Astrocyte of the cerebellum (primary cell): ENCODE results near the gene POU6F2.

Experiments
- DNase-seq: peaks from one replicate; pipeline ENCODE4 v3.0.0-alpha.2; 2011; ENCODE audit warnings: low read depth
- H3K4me3 ChIP-seq: 2 replicates; pipeline ENCODE4 v1.5.1; 2011; ENCODE audit warnings: mild to moderate bottlenecking, low read depth, low read length, moderate library complexity
- in situ Hi-C: cut with HindIII; loops from 2 replicates; pipeline ENCODE4 v1.10.0; 2017; ENCODE audit warnings: low sequenced_read_pairs
- TF ChIP-seq, protein P1 (sequence below): IDR thresholded peaks from 2 replicates; pipeline ENCODE4 v1.5.1; 2012; ENCODE audit warnings: low read length, low read depth, moderate library complexity, mild to moderate bottlenecking; ENCODE audit errors: missing control alignments

POU6F2 gene

DNA sequence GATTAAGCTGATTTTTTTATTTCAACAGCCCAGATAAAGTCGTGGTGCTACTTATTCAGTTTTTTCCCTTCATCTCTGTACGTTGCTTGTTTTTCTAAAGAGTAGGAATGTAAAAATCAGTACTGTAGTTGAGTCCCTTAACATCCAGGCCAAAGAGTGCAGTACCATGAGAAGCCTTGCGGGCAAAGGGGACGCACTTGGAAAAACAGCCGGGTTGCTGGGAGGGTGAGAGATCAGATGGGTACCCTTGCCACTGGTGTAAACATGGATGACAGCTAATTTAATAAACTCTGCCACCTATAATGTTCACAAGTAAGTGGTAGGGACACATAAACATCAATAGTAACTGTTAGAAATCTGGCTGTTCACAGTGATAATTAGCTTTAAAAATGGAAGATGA is 175.9 kb downstream of the POU6F2 start:
- in situ Hi-C loops: no loop called here
- TF ChIP-seq, protein P1, sequence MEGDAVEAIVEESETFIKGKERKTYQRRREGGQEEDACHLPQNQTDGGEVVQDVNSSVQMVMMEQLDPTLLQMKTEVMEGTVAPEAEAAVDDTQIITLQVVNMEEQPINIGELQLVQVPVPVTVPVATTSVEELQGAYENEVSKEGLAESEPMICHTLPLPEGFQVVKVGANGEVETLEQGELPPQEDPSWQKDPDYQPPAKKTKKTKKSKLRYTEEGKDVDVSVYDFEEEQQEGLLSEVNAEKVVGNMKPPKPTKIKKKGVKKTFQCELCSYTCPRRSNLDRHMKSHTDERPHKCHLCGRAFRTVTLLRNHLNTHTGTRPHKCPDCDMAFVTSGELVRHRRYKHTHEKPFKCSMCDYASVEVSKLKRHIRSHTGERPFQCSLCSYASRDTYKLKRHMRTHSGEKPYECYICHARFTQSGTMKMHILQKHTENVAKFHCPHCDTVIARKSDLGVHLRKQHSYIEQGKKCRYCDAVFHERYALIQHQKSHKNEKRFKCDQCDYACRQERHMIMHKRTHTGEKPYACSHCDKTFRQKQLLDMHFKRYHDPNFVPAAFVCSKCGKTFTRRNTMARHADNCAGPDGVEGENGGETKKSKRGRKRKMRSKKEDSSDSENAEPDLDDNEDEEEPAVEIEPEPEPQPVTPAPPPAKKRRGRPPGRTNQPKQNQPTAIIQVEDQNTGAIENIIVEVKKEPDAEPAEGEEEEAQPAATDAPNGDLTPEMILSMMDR: no peak
- no peak for DNase-seq
- no peak overlapping the region for H3K4me3 ChIP-seq

DNA sequence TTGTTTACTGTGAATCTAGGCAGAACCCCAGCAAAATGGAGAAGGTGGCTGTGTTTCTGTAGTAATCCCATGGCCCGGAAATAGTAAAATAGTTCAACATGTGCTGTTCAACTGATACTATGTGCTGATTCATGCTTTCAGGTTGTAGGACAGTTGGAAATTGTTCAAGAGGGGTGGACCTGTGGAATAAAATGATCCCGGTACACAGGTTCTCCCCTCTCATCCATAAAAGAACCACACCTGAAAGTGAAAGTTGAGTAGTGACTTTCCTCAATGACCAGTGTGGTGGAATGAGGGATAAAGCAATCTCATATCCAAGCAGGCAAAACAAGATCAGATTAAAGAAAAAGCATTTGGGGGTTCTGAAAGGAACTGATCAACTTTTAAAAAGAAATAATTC is 177.1 kb downstream of the POU6F2 start:
- H3K4me3 ChIP-seq: no peak overlapping the region
- in situ Hi-C loops: no loop called here
- TF ChIP-seq, protein P1: no peak
- no peak for DNase-seq

DNA sequence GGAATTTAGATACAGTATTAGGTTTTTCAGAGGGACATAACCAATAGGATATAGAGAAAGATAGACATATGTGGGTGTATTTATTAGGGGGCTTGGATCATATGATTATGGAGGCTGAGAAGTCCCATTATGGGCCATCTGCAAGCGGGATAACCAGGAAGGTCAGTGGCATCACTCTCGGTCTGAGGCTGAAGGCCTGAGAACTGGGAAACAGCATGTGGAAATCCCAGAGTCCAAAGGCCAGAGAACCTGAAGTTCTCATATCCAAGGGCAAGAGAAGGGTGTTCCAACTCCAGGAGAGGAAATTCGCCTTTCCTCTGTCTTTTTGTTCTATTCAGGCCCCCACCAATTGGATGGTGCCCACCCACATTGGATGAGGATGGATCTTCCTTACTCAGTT is 180.7 kb downstream of the POU6F2 start:
- H3K4me3 ChIP-seq: no peak overlapping the region
- in situ Hi-C loops: no loop called here
- TF ChIP-seq, protein P1: no peak
- no peak for DNase-seq

DNA sequence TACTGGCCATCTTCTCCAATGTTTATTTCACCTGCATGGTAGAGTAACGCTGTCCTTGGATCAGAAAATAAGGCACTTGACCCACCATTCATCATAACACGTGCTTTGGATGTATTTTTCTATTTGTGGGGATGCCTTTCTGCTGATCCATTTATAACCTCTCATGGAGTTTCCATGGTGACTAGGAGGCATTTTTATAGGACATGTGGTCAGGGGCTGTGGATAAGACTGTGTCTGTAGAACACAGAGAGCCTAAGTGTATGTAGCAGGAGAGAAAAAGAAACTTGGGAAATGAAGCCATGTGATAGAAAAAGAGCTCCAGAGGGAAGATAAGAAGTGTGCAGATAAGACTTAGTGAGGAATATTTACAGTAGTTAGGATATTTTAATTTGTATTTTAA is 184.2 kb downstream of the POU6F2 start:
- no peak overlapping the region for H3K4me3 ChIP-seq
- in situ Hi-C loops: no loop called here
- TF ChIP-seq, protein P1: no peak
- no peak for DNase-seq

DNA sequence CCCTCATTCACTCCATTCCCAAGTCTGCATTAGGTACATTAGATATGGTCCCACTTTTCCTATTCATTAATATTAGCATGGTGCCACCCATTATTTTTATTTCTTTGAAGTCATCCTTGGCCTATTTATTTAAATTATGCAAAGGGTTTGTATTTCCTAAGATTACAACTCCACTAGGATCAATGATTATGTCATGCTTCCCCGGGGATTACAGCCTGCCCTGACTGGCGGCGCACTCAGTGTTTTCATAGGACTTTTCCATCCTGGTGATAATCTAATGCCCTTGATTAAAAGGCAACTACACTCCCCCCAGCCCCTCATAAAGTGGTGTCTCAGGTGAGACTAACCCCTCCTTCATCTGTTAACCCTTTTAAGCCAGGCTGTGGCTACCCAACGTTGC is 187.2 kb downstream of the POU6F2 start:
- no peak overlapping the region for H3K4me3 ChIP-seq
- TF ChIP-seq, protein P1: no peak
- in situ Hi-C loops: no loop called here
- DNase-seq: no peak

DNA sequence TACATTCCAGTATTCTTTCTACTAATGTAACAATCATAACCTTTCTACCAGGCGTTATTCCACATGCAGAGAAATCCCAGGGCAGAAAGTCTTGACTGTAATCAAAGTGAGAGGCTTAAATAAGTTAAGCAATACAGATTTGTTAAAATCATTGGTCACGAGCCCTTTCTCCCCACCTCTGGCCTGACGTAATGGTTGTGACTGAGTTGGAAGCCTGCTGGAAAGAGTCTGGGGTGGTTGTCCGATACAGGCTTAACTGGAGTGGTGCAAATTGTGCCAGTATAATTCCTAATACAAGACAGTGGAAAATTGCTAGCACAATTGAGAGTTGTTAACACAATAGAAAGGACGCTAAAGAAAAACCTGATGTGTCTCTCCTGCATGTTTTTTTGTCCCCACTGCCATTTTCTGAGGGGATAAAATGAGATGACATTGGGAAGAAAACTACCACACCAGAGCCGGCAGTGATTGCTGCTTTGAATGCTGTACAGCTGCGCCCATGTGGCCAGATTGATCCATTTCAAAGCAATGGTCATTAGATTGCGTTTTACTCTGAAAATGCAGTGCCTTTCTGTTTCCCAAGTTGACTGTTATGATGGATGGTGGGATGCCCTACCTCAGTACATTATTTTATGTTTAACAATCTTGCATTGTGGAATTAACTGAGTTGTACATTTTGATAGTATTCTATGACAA is 190.8 kb downstream of the POU6F2 start:
- in situ Hi-C loops: no loop called here
- no peak for DNase-seq
- no peak overlapping the region for H3K4me3 ChIP-seq
- TF ChIP-seq, protein P1: no peak

DNA sequence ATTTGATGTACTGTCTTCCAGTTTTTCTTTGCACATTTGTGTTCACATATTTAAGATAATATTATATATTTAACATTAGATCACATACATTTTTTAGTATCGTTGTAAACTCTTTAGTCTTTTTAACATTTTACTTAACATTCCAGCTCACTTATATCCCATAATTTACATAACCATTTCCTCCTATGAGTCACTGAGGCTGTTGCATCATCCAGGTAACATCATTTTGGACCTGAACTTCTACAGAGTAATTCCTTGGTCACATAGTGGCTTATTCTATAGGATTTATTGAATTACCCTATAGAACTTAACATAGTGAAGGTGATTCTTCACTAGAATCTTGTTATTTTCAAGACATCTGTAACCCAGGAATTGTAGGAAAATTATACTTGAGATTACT is 194.4 kb downstream of the POU6F2 start:
- in situ Hi-C loops: no loop called here
- TF ChIP-seq, protein P1: no peak
- DNase-seq: no peak
- no peak overlapping the region for H3K4me3 ChIP-seq
